Measurements from ENCODE around the gene ATXN7L1.

DNA sequence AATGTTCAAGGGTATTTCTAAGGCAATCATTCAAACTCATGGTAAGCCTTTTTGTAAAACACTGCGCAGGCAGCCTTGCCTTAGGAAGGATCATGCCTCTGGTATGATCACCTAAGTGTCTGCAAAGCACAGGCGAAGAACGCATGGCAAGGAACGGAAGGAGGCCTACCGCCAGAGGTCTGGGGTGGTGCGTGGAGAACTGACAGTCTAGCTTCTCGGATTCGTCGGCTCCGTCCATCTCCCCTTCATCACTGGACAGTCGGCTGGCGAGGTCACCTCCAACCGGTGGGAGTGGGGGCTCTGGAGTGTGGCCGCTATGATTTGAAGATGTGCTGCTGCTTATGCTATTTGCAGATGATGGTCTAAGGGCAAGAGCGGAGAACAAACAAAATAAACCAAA lies 252.5 kb downstream of the ATXN7L1 start:
- TF ChIP-seq EP300 (IDR thresholded peaks at IDR 0.05; ENCODE audit: borderline replicate concordance) (no peak), RAD21 (IDR thresholded peaks at IDR 0.05; ENCODE audit: low read depth) (no peak), CREB1 (IDR thresholded peaks at IDR 0.05; ENCODE audit: low read depth) (no peak), FOXM1 (IDR thresholded peaks at IDR 0.05; ENCODE audit: borderline replicate concordance, low read depth) (no peak)

Data from Ishikawa (cell line).